Loucy (cell line): ENCODE measurements around the gene RP2.

ENCODE experiments used
- H2AFZ ChIP-seq: fragments of 200-600 bp; sonication (generic); 2 replicates; pipeline ENCODE4 v1.6.0; 2016; ENCODE audit warnings: antibody characterized with exemption, mild to moderate bottlenecking, low read length, moderate library complexity
- H3F3A ChIP-seq: fragments of 200-600 bp; 2 replicates; pipeline ENCODE4 v1.6.0; 2016; ENCODE audit warnings: antibody characterized with exemption, low read depth, mild to moderate bottlenecking
- H3K27me3 ChIP-seq: fragments of 200-600 bp; sonication (generic); 2 replicates; pipeline ENCODE4 v1.6.1; 2014; ENCODE audit warnings: low read length, mild to moderate bottlenecking; ENCODE audit not compliant: insufficient read depth, poor library complexity, severe bottlenecking
- H3K36me3 ChIP-seq: fragments of 200-600 bp; sonication (generic); 2 replicates; pipeline ENCODE4 v1.6.1; 2016; ENCODE audit warnings: low read length; ENCODE audit not compliant: insufficient read depth
- H3K4me1 ChIP-seq: fragments of 200-600 bp; sonication (generic); 2 replicates; pipeline ENCODE4 v1.5.1; 2014; ENCODE audit warnings: low read length, mild to moderate bottlenecking; ENCODE audit not compliant: insufficient read depth, poor library complexity, severe bottlenecking
- H3K4me2 ChIP-seq: fragments of 200-600 bp; sonication (generic); 2 replicates; pipeline ENCODE4 v1.6.0; 2014; ENCODE audit warnings: antibody characterized with exemption, low read length, low read depth, mild to moderate bottlenecking; ENCODE audit not compliant: poor library complexity, severe bottlenecking
- H3K4me3 ChIP-seq: fragments of 200-600 bp; sonication (generic); 2 replicates; pipeline ENCODE4 v1.5.1; 2014; ENCODE audit warnings: low read length, mild to moderate bottlenecking, mixed read lengths; ENCODE audit not compliant: poor library complexity, severe bottlenecking
- H3K79me2 ChIP-seq: fragments of 200-600 bp; sonication (generic); 2 replicates; pipeline ENCODE4 v1.6.1; 2014; ENCODE audit warnings: low read length; ENCODE audit not compliant: insufficient read depth
- H3K9ac ChIP-seq: fragments of 200-600 bp; sonication (generic); 2 replicates; pipeline ENCODE4 v1.6.0; 2014; ENCODE audit warnings: mild to moderate bottlenecking, low read depth, low read length, moderate library complexity; ENCODE audit not compliant: poor library complexity, severe bottlenecking
- H3K9me2 ChIP-seq: fragments of 200-600 bp; sonication (generic); replicated peaks from 2 replicates; pipeline ENCODE4 v1.6.1; 2016; ENCODE audit warnings: low read depth, low read length, mixed read lengths
- H3K9me3 ChIP-seq: fragments of 200-600 bp; sonication (generic); 2 replicates; pipeline ENCODE4 v1.6.1; 2014; ENCODE audit warnings: mild to moderate bottlenecking, antibody characterized with exemption, low read length, low read depth; ENCODE audit not compliant: insufficient read depth
- H4K20me1 ChIP-seq: fragments of 200-600 bp; sonication (generic); 2 replicates; pipeline ENCODE4 v1.6.0; 2014; ENCODE audit warnings: antibody characterized with exemption, low read length, mild to moderate bottlenecking; ENCODE audit not compliant: insufficient read depth, poor library complexity, severe bottlenecking
- EZH2phosphoT487 ChIP-seq: fragments of 200-600 bp; IDR thresholded peaks from 2 replicates; pipeline ENCODE4 v1.6.1; 2018; ENCODE audit warnings: antibody characterized with exemption, mild to moderate bottlenecking, moderate library complexity, borderline replicate concordance
- TF ChIP-seq, protein P1 (sequence below): fragments of 200-600 bp; sonication (generic); conservative IDR thresholded peaks from 2 replicates; pipeline ENCODE4 v1.5.1; 2014; ENCODE audit warnings: mild to moderate bottlenecking, antibody characterized with exemption, low read length

The RP2 gene

GRCh38 chrX:46820391-46821100 is 16.3 kb upstream of the RP2 start:
- Histone ChIP-seq H3K79me2 (no peaks in the 10 kb centered on the region), H3K27me3 (no peaks in the 10 kb centered on the region), H3K4me3 (no peak overlapping the region), H3K9ac (no peak overlapping the region), H2AFZ (no peak overlapping the region), H3K4me2 (no peak overlapping the region), H3K9me2 (no peaks in the 10 kb centered on the region), H3F3A (no peaks in the 10 kb centered on the region), H3K4me1 (no peaks in the 10 kb centered on the region), H3K9me3 (no peaks in the 10 kb centered on the region), H4K20me1 (no peaks in the 10 kb centered on the region), H3K36me3 (no peaks in the 10 kb centered on the region)
- no peak for TF ChIP-seq EZH2phosphoT487
- TF ChIP-seq, protein P1, sequence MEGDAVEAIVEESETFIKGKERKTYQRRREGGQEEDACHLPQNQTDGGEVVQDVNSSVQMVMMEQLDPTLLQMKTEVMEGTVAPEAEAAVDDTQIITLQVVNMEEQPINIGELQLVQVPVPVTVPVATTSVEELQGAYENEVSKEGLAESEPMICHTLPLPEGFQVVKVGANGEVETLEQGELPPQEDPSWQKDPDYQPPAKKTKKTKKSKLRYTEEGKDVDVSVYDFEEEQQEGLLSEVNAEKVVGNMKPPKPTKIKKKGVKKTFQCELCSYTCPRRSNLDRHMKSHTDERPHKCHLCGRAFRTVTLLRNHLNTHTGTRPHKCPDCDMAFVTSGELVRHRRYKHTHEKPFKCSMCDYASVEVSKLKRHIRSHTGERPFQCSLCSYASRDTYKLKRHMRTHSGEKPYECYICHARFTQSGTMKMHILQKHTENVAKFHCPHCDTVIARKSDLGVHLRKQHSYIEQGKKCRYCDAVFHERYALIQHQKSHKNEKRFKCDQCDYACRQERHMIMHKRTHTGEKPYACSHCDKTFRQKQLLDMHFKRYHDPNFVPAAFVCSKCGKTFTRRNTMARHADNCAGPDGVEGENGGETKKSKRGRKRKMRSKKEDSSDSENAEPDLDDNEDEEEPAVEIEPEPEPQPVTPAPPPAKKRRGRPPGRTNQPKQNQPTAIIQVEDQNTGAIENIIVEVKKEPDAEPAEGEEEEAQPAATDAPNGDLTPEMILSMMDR = no peak

- Histone ChIP-seq H3K4me1 (no peaks in the 10 kb centered on the region), H3K9me2 (no peaks in the 10 kb centered on the region)
Measured at GRCh38 chrX:46823481-46823880, 13.4 kb upstream of the RP2 start.

GRCh38 chrX:46831765-46832327 is 5.0 kb upstream of the RP2 start:
- H3K27me3 ChIP-seq = no peaks in the 10 kb centered on the region
- no peaks in the 10 kb centered on the region for H4K20me1 ChIP-seq
- no peaks in the 10 kb centered on the region for H3K9me2 ChIP-seq
- H3K4me2 ChIP-seq = no peak overlapping the region
- H3K36me3 ChIP-seq = no peaks in the 10 kb centered on the region
- no peak overlapping the region for H3K9ac ChIP-seq
- no peaks in the 10 kb centered on the region for H3K79me2 ChIP-seq
- no peaks in the 10 kb centered on the region for H3K4me1 ChIP-seq
- no peaks in the 10 kb centered on the region for H3F3A ChIP-seq
- no peaks in the 10 kb centered on the region for H3K9me3 ChIP-seq
- H3K4me3 ChIP-seq = no peak overlapping the region
- no peak overlapping the region for H2AFZ ChIP-seq
- no peak for TF ChIP-seq EZH2phosphoT487
- TF ChIP-seq, protein P1 = no peak

More at GRCh38 chrX:46823481-46823880, 13.4 kb upstream of the RP2 start:
- no peaks in the 10 kb centered on the region for H4K20me1 ChIP-seq
- no peak for TF ChIP-seq EZH2phosphoT487
- TF ChIP-seq, protein P1 = no peak
- H3K27me3 ChIP-seq = no peaks in the 10 kb centered on the region
- H3K79me2 ChIP-seq = no peaks in the 10 kb centered on the region
- H2AFZ ChIP-seq = no peak overlapping the region
- no peaks in the 10 kb centered on the region for H3K9me3 ChIP-seq
- H3K36me3 ChIP-seq = no peaks in the 10 kb centered on the region
- no peaks in the 10 kb centered on the region for H3F3A ChIP-seq
- no peak overlapping the region for H3K4me2 ChIP-seq
- H3K9ac ChIP-seq = no peak overlapping the region
- no peak overlapping the region for H3K4me3 ChIP-seq
